Activated naive CD4-positive, alpha-beta T cell treated with anti-CD3 and anti-CD28 coated beads, Interleukin-2, amount 50 U/mL, for 24 hours (primary cell): ENCODE data around the gene ADAMTS2.

Experiments used
- H3K27ac Mint-ChIP-seq: one replicate; pipeline ENCODE4 v1.8.0; 2021; ENCODE audit warnings: mild to moderate bottlenecking, mixed read lengths
- H3K27me3 Mint-ChIP-seq: one replicate; pipeline ENCODE4 v1.8.0; 2021; ENCODE audit warnings: mixed read lengths
- H3K36me3 Mint-ChIP-seq: one replicate; pipeline ENCODE4 v1.8.0; 2021; ENCODE audit warnings: mixed read lengths
- H3K4me1 Mint-ChIP-seq: one replicate; pipeline ENCODE4 v1.8.0; 2021; ENCODE audit warnings: mixed read lengths
- H3K4me3 Mint-ChIP-seq: one replicate; pipeline ENCODE4 v1.8.0; 2021; ENCODE audit warnings: mild to moderate bottlenecking, mixed read lengths
- H3K9me3 Mint-ChIP-seq: one replicate; pipeline ENCODE4 v1.8.0; 2021; ENCODE audit warnings: mixed read lengths

The ADAMTS2 gene

DNA sequence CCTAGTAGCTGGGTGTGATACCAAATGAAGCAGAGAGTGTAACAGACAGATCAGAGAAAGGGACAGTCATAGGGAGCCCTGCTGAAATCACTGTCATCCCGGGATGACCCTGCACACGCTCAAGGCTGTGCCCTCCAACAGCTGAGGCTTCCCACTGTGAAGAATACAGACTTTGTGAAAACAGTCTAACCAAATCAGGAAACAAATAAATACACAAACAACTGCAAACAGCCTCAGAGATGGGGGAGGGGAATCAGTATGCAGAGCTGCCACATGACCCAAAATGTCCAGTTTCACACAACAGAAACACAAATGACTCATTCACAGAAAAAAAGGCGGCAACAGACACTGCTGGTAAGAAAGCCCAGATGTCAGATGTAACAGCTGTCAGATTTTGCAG, 101.9 kb downstream of the ADAMTS2 start:
- Mint-ChIP-seq H3K27me3 (peaks cover 5% of the 10 kb centered on the region), H3K27ac (no peak overlapping the region), H3K4me3 (no peak overlapping the region), H3K36me3 (no peaks in the 10 kb centered on the region), H3K9me3 (peaks cover 13% of the 10 kb centered on the region), H3K4me1 (no peaks in the 10 kb centered on the region)

DNA sequence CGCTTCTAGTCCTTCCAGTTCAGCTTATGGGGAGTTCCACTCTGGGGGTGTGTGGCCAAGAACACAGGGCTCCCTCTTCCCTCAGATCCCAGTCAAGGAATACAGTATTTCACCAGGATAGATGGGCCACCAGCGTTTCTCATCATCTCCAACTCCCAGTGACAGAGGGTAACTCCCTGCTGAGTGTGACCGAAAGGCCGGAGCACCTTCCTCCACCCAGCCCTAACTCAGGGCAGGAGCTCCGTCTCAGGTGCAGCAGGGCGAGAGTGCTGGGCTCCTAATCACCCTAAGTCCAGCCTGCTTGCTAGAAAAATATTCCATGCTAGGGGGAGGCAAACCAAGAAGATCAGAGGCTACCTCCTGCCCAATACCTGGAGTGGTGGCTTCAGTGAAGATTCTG, 102.6 kb downstream of the ADAMTS2 start:
- H3K27me3 Mint-ChIP-seq, result peaks cover 5% of the 10 kb centered on the region
- H3K4me1 Mint-ChIP-seq, result no peaks in the 10 kb centered on the region
- no peak overlapping the region for H3K27ac Mint-ChIP-seq
- no peak overlapping the region for H3K4me3 Mint-ChIP-seq
- no peaks in the 10 kb centered on the region for H3K36me3 Mint-ChIP-seq
- peaks cover 13% of the 10 kb centered on the region for H3K9me3 Mint-ChIP-seq

DNA sequence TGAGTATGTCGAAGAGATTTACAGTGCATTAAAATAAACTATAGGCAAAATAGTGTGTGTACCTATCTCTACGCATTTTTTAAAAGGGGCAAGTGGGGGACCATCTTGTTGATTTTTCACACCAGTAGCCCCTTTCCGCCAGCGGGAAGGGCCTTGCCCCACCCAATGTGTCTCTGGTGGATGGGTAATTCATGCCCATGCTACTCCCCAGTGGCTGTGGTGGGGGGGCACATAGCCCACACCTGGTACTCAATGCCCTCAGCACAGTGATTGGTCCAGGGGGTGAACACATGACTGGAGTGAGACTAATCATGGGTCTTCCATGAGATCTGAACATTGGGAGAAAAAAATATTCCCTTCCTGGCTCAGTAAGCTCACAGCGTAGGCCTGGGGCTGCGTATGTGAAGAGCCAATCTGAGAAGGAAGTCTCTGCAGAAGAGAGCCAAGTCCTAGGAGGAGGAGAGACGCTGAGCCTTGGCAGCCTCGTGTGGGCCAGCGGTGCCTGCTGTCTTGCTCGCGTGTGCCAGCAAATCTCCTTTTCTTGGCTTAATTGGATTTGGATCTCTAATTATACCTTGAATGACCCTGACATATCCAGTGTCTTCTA, 103.4 kb downstream of the ADAMTS2 start:
- Mint-ChIP-seq H3K27ac (no peak overlapping the region), H3K4me1 (no peaks in the 10 kb centered on the region), H3K36me3 (no peaks in the 10 kb centered on the region), H3K4me3 (no peak overlapping the region), H3K27me3 (peaks cover 5% of the 10 kb centered on the region), H3K9me3 (peaks cover 7% of the 10 kb centered on the region)

DNA sequence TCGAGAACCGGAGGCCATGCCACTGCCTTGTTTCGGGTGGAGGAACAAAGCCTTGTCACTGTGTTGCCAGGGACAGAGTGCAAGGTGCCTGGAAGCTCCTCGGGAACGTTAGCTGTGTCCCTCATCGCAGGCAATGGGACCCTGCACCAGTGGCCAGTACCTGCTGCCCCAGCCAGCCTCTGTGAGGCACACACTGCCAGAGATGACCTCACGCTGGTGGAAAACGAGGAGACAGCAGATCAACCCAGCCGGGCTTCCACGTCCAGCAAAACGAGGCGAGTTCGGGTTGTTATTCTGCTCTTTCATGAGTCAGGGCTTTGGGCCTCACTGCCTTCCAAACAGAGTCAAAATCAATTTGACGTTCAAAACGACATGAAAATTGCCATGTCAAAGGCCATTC, 104.1 kb downstream of the ADAMTS2 start:
- Mint-ChIP-seq H3K9me3 (peaks cover under 1% of the 10 kb centered on the region), H3K4me3 (no peak overlapping the region), H3K4me1 (no peaks in the 10 kb centered on the region), H3K27ac (no peak overlapping the region), H3K27me3 (peaks cover 5% of the 10 kb centered on the region), H3K36me3 (no peaks in the 10 kb centered on the region)

DNA sequence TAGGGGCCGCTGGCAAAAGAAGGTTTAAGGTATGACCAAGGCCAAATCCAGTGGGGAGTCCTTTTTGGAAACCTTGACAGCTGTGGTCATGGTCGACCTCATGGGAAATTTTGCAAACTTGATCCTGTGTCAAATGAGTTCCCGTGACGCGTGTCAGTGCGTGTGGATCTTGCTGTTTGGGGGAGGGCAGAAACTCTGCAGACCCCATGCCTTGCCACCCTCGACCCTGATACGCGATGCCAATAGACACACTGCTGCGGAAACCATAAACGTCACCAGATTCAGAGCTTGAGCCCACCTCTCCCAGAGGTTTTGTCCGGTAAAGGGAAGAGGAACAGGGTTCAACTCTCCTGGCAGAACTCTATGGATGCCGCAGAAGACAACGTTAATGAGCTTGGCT, 104.7 kb downstream of the ADAMTS2 start:
- Mint-ChIP-seq H3K27me3 (peaks cover 5% of the 10 kb centered on the region), H3K4me1 (no peaks in the 10 kb centered on the region), H3K4me3 (no peak overlapping the region), H3K36me3 (no peaks in the 10 kb centered on the region), H3K9me3 (no peaks in the 10 kb centered on the region), H3K27ac (no peak overlapping the region)

DNA sequence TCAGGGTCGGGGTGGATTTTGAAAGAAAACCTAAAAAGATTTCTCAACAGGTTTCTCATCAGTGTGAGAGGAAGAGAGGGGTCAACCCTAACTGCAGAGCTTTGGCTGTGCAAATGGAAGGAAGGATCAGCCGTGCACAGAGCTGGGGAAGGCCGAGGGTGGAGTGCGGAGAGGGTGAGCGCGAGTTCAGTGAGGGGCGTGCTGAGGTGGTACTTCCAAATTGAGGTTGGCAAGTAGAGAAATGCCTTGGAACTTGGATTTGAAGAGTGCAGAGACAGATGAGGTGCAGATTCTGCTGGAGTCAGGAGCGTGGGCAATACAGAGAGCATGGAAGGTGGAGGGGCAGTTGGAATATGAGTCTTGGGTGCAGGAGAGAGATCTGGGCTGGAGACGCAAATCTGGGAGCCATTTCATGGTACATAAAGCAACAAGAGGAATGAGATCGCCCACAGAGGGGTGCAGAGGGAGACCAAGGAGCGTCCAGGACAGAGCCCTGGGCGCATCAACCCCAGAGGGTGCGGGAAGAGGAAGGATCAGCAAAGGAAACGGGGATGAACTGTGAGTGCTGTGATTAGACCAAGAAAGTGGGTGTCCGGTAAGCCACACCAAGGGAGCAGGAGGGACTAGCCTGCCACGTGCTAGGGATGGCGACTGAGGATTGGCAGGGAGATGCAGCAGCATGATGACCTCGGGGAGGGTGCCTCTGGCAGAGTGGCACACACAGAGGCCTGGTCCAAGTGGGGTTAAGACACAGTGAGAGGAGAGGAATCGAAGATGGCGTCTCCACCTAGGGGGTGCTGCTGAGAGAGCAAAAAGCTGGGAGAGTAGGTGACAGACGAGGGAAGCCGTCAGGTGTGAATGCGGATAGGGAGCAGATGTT, 105.8 kb downstream of the ADAMTS2 start:
- Mint-ChIP-seq H3K4me3 (no peak overlapping the region), H3K27me3 (peaks cover 7% of the 10 kb centered on the region), H3K9me3 (no peaks in the 10 kb centered on the region), H3K36me3 (no peaks in the 10 kb centered on the region), H3K4me1 (no peaks in the 10 kb centered on the region), H3K27ac (no peak overlapping the region)

DNA sequence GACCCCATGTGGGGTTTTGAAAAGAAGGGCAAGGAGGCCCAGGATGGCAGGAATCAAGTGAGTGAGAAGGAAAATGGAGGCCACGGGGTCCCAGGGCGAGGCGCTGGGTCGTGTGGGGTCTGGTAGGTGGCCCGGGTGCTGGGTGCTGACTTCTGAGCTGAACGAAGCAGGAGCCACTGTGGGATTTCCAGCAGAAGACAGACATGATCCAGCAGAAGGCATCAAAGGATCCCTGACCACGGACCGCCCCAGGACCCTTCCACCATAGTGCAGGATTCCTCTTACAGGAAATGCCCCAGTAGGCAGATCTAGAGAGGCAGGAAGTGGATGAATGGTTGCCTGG, 106.7 kb downstream of the ADAMTS2 start:
- no peak overlapping the region for H3K27ac Mint-ChIP-seq
- no peak overlapping the region for H3K4me3 Mint-ChIP-seq
- peaks cover 7% of the 10 kb centered on the region for H3K27me3 Mint-ChIP-seq
- no peaks in the 10 kb centered on the region for H3K36me3 Mint-ChIP-seq
- no peaks in the 10 kb centered on the region for H3K9me3 Mint-ChIP-seq
- no peaks in the 10 kb centered on the region for H3K4me1 Mint-ChIP-seq

DNA sequence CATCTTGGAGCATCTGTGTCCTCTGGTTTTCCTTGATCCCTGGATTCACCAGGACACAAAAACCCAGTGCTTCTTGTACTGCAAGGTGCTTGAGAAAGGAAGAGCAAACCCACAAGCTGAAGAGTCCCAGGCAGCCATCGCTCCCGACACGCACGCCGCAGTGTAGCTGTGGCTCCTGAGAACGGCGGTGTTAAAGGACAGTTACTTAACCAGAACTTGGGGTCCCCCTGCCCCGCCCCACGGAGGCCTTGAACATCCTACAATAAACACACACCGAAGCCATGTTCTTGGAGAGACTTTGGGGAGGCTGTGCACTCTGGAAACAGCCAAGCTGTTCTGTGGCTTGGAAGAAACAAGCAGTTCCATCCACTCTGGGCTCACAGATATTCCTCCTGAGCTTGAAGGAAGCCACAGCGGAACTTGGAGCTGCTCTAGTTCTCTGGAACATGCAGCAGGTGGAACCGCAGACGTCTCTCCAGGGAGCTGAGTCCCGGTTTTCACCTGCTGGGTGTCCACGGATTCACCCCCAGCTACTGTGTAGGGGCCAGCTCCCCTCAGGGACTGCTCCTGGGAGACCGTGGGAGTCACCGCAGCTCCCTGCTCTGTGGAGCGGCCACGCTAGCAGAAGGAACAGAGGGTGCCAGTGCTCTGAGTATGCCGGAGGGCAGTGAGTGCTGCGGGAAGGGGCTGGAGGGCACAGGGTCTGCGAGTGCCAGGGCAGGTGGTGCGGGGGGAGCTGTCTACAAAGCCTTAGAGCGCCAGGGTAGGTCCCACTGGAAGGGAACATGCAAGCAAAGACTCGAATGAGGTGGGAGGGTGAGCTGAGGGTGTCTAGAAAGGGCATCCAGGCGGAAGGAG, 107.3 kb downstream of the ADAMTS2 start:
- no peak overlapping the region for H3K4me3 Mint-ChIP-seq
- H3K27ac Mint-ChIP-seq, result no peak overlapping the region
- no peaks in the 10 kb centered on the region for H3K36me3 Mint-ChIP-seq
- H3K4me1 Mint-ChIP-seq, result no peaks in the 10 kb centered on the region
- H3K27me3 Mint-ChIP-seq, result peaks cover 7% of the 10 kb centered on the region
- H3K9me3 Mint-ChIP-seq, result no peaks in the 10 kb centered on the region

DNA sequence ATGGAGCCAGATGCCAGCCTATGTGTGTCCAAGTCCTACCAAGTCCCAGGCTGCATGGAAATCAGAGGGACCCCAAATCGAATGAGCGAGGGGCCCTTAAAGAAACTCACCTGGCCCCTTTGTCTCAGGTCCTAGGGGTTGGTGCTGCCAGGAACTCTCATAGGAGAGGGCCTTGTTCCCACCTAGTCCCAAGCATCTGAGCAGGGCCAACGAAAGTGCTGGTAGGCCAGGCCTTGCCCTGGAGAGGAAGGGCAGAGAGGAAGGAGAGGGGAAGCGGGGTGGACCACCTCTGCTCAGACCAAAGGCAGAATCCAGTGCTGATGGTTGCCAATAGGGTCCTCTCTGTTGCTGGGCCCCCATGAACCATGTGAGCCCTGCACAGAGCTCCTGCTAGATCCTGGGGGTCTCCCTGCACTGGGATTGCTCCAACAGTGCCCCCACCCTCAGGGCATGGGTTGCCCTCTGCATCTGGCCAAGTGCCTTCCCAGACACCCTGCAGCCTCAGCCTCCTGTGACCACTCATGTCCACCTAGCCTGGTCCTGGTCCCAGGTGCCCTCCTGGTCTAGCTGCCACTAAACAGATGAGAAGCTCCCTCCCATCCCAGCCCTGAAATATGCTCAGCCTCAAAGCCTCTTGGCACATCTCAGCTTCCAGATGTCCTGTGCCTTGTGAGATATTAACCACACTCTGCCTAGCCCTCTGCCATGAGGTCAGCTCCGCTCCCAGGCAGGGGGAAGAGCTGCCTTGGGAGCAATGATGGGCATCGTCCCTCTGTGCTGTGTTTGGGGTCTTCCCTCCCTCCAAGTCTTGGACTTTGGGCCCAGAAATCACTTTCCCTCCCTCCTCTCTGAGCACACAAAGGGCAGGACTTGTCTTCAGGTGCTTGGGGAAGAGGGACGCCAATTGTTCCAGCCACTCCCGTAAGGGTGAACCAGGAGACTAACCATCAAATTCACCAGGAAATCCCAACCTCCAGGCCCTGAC, 109.6 kb downstream of the ADAMTS2 start:
- Mint-ChIP-seq H3K4me3 (no peak overlapping the region), H3K4me1 (no peaks in the 10 kb centered on the region), H3K9me3 (no peaks in the 10 kb centered on the region), H3K27me3 (peaks cover 5% of the 10 kb centered on the region), H3K27ac (no peak overlapping the region), H3K36me3 (no peaks in the 10 kb centered on the region)

DNA sequence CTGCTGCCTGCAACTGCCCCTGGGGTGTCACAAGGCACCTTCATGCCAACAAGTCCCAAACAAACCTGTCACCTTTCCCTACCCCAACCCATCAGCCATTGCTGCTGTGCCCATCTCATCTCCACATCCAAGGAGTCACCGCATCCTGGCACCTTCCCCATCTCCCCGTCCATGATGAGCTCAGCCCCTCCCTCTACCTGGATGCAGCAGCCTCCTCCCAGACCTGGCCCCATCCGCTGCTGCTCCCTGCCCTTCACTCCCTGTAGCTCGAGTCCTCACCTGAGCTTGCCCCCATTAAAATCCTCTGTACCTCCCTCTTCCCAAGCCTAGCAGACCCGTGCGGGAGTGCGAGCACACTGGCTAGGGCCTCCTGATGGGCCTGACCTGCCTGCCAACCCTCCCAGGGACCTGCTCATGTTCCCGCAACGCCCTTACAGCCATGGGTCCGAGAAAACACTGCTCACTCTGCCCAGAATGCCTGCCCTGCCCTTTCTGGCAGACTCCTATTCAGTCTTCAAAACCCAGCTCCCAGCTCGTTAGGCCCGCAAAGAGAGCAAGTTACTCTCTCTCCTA, 110.6 kb downstream of the ADAMTS2 start:
- Mint-ChIP-seq H3K36me3 (no peaks in the 10 kb centered on the region), H3K9me3 (no peaks in the 10 kb centered on the region), H3K27ac (no peak overlapping the region), H3K4me3 (no peak overlapping the region), H3K27me3 (peaks cover 4% of the 10 kb centered on the region), H3K4me1 (no peaks in the 10 kb centered on the region)

DNA sequence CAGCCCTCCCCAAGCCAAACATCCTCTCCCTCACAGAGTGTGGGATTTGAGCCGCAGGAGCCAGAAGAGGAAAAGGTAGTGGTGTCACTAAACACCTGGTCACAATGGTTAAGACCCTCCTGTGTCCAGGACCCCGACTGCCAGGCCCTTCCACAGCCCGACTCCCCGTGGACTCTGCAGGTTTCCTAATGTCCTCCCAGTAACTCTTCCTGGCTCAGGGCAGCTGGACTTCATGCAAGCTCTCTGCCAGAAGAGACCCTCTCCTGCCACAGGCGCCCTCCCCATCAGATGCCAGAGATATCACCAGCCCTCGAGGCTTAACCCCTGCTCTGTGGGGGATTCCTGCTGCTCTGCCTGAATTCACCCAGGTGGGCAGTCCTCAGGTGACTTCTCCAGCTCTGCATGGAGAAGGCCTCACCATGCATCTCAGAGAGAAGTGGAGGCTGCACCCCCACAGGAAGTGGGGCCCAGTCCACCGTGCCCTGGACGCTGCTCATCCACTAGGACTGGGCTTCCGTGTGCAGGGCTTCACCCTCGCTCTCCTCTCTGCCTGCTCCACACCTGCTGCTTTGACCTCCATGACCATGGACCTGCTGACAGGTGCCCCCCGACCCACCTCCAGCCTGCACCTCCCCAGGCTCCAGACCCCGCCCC, 111.2 kb downstream of the ADAMTS2 start:
- H3K9me3 Mint-ChIP-seq, result no peaks in the 10 kb centered on the region
- no peak overlapping the region for H3K27ac Mint-ChIP-seq

DNA sequence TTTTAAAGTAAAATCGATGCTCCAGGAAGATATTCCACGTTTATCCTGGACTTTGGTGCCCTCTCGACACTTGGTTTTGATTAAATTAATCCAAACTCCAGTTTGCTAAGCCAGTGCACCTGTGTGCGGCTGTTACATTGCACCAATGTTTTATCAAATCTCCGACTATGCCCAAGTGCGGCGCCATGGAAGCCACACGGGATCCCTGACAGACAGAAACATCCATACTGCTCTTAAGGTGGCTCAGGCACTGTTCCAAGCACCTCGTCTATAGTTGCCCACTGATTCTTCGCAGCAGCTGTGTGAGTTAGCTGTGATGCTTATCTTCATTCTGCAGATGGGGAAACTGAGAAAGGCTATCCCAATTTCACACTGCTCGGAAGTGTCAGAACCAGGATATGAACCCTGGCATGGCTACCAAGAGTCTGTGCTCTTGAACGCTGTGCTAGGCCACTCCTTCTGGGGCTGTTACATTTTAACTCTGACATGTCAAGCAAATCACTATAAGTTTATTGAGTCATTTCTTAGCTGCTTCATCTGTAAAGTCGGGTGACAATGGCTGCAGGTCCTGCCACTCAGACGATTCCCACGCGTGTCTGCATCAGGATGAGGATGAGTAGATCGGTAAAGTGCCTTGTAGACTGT, 113.0 kb downstream of the ADAMTS2 start:
- Mint-ChIP-seq H3K4me3 (no peak overlapping the region), H3K27ac (no peak overlapping the region), H3K9me3 (no peaks in the 10 kb centered on the region), H3K27me3 (peaks cover 2% of the 10 kb centered on the region), H3K4me1 (no peaks in the 10 kb centered on the region), H3K36me3 (no peaks in the 10 kb centered on the region)

More for the DNA sequence above, 111.2 kb downstream of the ADAMTS2 start:
- H3K36me3 Mint-ChIP-seq, result no peaks in the 10 kb centered on the region
- no peaks in the 10 kb centered on the region for H3K4me1 Mint-ChIP-seq
- peaks cover 4% of the 10 kb centered on the region for H3K27me3 Mint-ChIP-seq
- no peak overlapping the region for H3K4me3 Mint-ChIP-seq

DNA sequence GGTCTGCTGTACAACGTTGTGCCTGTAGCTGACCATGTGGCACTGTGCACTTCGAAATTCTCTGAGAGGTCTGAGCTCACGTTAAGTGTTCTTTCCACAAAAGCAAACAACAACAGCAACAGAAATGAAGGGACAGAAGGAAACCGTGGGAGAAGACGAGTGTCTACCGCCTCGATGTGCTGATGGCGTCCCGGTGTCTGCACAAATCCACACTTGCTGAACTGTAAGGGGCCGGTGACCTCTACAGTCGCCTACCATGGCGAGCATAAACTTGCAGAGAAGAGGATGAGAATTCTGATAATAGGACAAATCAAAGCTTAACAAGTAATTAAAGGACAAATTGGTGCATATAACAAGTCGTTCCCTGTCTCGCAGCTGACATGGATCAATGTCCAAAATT, 114.0 kb downstream of the ADAMTS2 start:
- no peaks in the 10 kb centered on the region for H3K4me1 Mint-ChIP-seq
- H3K4me3 Mint-ChIP-seq, result no peak overlapping the region
- H3K36me3 Mint-ChIP-seq, result no peaks in the 10 kb centered on the region
- H3K27me3 Mint-ChIP-seq, result peaks cover 2% of the 10 kb centered on the region
- no peak overlapping the region for H3K27ac Mint-ChIP-seq
- no peaks in the 10 kb centered on the region for H3K9me3 Mint-ChIP-seq

DNA sequence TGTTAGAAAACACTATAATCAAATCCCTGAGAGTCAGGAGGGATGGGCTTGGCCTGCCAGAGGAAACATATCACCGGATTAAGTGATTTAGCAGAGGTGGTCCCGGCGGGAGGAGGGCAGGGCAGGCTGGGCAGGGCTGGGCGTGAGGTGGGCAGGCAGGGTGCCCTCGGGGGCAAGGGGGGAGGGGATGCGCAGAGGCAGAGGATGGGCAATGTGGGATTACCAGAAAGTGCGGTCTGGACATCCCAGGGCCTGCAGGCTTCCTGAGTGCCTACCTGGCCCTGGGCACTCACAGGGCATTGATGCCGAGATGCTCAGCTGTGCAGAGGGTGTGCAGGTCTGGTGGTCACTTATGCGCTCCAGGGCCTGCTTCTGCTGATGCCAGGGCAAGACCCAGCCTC, 115.2 kb downstream of the ADAMTS2 start:
- Mint-ChIP-seq H3K4me3 (no peak overlapping the region), H3K4me1 (no peaks in the 10 kb centered on the region), H3K27ac (no peak overlapping the region), H3K36me3 (peaks cover under 1% of the 10 kb centered on the region), H3K27me3 (peaks cover 2% of the 10 kb centered on the region), H3K9me3 (no peaks in the 10 kb centered on the region)
